Mucosa of gallbladder (tissue), 1 donor: ENCODE measurements around the gene VPS13D. TPM values are rescaled to one million over a fixed set of nuclear protein-coding genes. Genes with fewer than 3 reads are reported as not detected.

Experiments used
- DNase-seq: peaks from one replicate; pipeline ENCODE4 v3.0.0-alpha.2; 2020; ENCODE audit warnings: low spot score
- total RNA-seq: library from RNA; stranded (reverse); gene quantifications from one replicate; pipeline ENCODE4 v1.2.1, GENCODE V29; 2021
- donor health status: DM: no; HTN: no; CAD: no.

The VPS13D gene
- total RNA-seq, 1 donor from 2014 or later = 69.0 TPM

DNA sequence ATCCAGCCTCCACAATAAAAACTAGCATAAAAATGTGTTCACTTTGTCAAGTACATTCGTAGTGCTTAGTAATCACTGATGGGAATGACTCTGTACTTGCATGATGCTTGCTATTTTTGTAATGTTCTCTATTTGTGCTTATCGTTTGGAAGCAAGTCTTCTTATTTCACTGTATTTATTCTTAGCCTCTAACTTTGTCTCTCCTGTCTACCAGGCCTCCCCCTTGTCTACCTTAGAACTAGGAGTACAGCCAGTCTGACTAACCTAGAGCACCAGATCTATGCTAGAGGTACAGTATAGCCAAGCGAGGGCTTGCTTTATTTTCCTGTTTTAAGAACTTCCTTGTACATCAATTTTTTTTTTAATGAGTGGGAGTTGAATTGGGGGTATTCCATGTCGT lies 108.2 kb downstream of the VPS13D start:
- no peak for DNase-seq

DNA sequence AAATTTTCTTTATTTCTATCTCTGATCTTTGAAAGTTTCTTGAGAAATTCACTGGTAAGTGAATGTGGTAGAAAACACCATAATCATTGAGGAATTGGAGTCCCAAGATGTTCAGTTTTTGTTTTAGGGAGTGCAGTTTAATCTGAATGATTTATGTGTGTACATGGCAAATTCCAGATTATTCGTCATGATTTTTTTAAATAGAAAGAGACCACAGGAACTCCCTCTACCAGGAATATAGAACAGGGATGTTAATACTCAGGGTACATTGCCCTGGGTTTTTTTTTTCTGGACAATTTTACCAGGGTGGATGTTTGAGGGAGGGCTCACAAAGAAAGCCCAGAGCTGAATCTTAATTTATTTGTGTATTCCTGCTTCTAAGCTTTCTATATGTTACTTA lies 109.0 kb downstream of the VPS13D start:
- DNase-seq = no peak

DNA sequence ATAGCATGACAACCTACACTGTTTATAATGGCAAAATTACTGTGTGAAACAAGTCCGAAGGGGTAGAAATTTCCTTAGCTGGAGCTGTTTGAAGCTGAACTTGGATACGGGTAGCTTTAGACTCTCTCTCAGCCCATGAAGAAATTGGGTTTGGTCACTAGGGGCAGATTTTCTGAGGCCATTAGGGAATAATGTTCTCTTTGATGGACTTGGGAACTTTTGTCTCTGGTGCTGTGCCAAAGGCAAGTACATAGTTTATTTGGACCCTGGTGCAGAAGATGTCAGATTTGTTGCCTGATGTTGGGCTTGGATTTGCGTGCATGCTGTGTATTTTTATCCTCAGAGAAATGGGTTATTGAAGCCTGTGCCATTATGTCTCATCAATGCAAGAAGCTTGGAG lies 109.6 kb downstream of the VPS13D start:
- no peak for DNase-seq

DNA sequence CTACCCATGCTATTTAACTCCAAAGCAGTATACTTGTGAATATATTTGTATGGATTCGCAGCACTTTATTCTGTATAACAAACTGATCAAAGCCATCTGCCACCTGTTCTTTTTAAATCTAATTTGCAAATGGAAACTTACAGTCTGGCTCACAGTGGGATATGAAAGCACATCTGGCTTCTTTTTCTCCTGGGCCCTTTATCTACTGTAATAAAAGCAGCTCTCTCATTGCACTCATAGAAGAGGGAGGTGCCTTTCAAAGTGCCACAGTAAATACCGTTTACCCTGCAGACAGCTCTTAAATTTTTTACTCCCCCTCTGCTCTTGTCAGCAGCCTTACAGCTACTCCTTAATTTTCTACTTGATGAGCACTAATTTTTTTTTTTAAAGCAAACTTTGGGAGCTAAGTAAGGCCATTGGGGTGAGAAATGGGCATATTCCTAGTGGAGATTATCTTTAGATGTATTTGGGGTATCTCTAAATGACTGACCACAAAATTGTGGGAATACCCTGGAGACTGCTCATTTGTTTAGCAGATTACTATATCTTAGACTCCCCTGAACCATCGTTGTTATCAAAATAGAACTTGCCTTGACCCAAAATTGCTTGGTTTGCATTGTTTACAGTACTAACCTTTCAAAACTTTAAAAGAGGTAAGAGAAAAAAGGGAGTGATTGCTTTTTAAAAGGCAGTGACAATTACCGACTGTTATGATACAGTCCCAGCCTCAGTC lies 110.1 kb downstream of the VPS13D start:
- DNase-seq = no peak

DNA sequence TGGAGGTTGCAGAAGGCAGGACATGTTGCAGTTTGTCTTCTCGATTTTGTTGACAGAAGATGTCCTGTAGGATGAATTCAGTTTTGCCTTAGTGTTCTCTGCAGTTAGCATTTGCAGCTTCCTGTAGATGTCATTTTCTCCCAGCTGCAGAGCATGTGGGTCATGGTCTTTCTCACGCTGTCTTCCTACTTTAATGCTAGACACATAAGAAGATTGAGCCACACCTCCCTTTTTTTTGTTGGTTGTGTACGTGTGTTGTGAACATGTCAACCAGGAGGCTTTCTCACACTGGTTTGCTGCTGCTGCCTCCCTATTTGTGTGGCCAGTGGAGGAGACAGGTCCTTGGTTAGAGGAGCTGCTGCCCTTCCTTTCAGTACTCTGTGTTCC lies 110.7 kb downstream of the VPS13D start:
- no peak for DNase-seq

GRCh38 chr1:12341667-12342066 lies 111.8 kb downstream of the VPS13D start:
- DNase-seq = no peak

DNA sequence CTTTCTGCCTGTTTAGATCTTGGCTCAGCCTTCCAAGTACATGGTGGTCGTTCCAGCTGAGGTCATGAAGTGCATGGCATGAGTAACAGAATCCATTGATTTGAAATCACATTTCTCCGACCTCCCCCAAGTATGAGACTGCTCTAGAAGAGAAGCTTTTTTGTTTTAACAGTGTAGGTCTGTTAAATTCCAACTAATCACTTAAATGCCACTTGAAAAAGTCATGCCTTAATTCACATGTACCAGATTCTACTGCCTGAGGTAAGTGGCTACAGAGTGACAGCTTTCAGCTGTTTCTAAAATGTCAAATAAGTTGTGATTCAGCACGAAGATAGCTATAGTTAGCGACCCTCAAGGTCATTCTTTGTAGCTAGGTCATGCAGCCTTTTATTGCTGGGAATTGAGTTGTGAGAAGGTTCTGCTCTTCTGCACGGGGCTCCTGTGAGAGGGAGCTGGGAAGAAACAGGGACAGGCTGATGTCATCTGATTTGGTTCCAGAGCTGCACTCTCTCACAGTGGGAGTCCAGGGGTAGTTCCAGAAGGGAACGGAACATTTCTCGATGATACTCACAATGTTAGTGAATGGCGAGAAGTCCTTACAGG lies 112.7 kb downstream of the VPS13D start:
- DNase-seq = no peak

DNA sequence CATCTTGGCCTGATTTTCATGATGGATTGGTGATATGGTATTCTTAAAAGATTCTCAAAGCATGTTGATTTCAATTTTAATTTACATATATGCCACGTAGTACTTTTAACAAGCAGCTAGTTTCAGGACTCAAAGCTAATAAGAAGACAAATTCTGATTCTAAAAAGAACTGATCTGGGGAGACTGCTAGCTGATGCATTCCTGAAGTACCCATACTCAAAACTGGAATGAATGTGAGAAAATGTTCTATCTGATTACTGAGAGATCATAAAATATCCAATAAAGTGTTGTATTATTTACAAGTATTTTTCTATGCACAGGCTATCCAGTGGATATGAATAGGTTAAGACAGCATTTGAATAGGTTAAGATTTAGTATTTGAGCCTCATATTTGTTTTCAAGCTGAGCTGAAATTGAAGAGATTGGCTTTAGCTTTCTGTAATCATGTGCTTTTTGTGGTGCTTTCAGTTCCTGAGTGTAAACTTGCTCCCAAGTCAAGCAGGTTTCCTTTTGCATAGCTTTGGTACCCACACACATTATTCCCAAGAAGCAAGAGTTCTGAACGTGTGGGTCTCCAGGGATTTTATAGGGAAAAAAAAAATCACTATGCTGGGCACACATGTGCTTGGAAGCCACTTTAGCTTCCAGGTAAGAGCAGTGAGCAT lies 114.1 kb downstream of the VPS13D start:
- no peak for DNase-seq

- peak; percentile 13 for DNase-seq
Observed at GRCh38 chr1:12344596-12345349, 114.9 kb downstream of the VPS13D start.

- no peak for DNase-seq
Observed at GRCh38 chr1:12345350-12346217, 115.8 kb downstream of the VPS13D start.

- no peak for DNase-seq
Observed at GRCh38 chr1:12346483-12347151, 116.8 kb downstream of the VPS13D start.

- DNase-seq = no peak
Observed at GRCh38 chr1:12348113-12348512, 118.3 kb downstream of the VPS13D start.

- no peak for DNase-seq
Observed at GRCh38 chr1:12353981-12354380, 124.2 kb downstream of the VPS13D start.

- no peak for DNase-seq
Observed at GRCh38 chr1:12356004-12356890, 126.4 kb downstream of the VPS13D start.

- no peak for DNase-seq
Observed at GRCh38 chr1:12358499-12358898, 128.7 kb downstream of the VPS13D start.

- DNase-seq = no peak
Observed at GRCh38 chr1:12359359-12360133, 129.7 kb downstream of the VPS13D start.

DNA sequence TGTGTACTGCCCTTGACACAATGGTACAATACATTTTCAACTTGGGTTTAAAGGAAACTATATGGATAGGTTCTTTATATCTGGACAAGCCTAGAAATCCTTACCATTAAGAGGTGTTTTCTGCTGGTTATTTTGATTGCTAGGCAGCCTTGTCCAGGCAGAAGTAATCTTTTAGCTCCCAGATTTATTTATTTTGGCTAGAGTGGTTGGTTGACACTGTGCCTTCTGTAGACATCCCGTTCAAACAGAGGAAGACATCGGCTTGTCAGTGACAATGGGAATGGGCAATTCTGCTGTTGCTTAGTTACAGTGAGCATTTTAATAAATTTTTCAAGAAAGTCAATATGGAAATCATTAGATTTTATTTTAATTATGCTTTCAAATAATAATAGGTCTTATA lies 138.8 kb downstream of the VPS13D start:
- no peak for DNase-seq

- DNase-seq = no peak
Observed at GRCh38 chr1:12369258-12369657, 139.4 kb downstream of the VPS13D start.
